GM12874 (cell line): Measurements from ENCODE around the gene CHMP5.

Source experiments
- CTCF ChIP-seq: IDR thresholded peaks from 2 replicates; pipeline ENCODE4 v1.5.1; 2011; ENCODE audit warnings: low read depth, mild to moderate bottlenecking, control low read depth, low read length, moderate library complexity; ENCODE audit not compliant: insufficient read depth

The CHMP5 gene

GRCh38 chr9:33256236-33256635, 8.6 kb upstream of the CHMP5 start:
- no peak for TF ChIP-seq CTCF

GRCh38 chr9:33257276-33257675, 7.6 kb upstream of the CHMP5 start:
- no peak for TF ChIP-seq CTCF

GRCh38 chr9:33260372-33260771, 4.5 kb upstream of the CHMP5 start:
- no peak for TF ChIP-seq CTCF

GRCh38 chr9:33263131-33264002, 1.5 kb upstream of the CHMP5 start:
- no peak for TF ChIP-seq CTCF

GRCh38 chr9:33264003-33264472, 811 bp upstream of the CHMP5 start:
- no peak for TF ChIP-seq CTCF

GRCh38 chr9:33265211-33265865, 489 bp downstream of the CHMP5 start:
- no peak for TF ChIP-seq CTCF

- no peak for TF ChIP-seq CTCF
Observed at GRCh38 chr9:33267151-33267767, 2.4 kb downstream of the CHMP5 start.
